ENCODE measurements around the gene TMA7B.

TMA7B gene

DNA sequence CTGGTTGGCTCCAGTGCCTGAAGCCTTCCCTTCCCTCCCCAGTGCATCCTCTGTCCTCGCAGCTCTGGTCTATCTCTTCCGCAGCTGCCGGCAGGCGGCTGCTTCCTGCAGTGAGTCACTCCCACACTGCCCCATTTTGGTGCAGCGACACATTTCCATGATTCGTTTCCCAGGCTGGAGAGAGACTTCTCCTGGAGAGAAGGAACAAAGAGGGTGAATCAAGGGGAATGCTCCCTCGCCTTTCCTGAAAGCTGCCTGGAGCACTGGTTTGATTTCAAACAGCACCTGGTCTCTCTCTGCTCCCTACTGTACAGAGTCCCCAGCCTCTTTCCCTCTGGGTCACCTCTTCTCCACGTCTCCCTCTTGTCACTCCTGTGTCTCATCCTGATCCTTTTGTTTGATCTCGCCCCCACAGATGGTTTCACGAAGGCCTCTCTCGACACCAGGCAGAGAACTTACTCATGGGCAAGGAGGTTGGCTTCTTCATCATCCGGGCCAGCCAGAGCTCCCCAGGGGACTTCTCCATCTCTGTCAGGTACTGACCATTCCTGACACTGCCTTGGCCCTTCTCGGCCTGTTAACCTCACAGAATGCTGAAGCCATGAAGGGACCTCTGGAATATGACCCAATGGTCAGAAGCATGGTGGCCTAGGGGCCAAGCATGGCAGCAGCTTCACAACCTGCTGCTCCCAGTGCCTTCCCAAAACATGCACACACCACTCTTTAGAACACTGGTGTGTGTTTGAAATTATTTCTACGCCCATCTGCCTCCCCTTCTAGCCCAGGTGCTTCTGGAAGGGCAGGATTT lies at the start of gene TMA7B:
TMA7B (plus strand) TSS at position 758 of the 808 bp plus-strand sequence. CDS start 3,978 bp downstream, outside the sequence.
- H3K4me3 Mint-ChIP-seq: peak within 1 kb of the TSS; percentile 58 to 75
- peak; percentile 24 for ATAC-seq
- H3K27ac Mint-ChIP-seq: peak within 1 kb of the TSS; percentile 13 to 28
- H3K27me3 Mint-ChIP-seq: no peaks in the 10 kb centered on the region
- peaks cover 79% of the 10 kb centered on the region for H3K4me1 Mint-ChIP-seq
- H3K9me3 Mint-ChIP-seq: peaks cover 0 to 8% of the 10 kb centered on the region in 2 donors
- no peak for DNase-seq

GRCh38 chr22:39910876-39911613 lies 49.2 kb upstream of the TMA7B start:
- DNase-seq (no peak), ATAC-seq (no peak)
- Mint-ChIP-seq H3K9me3 (peaks cover 0 to 7% of the 10 kb centered on the region in 2 donors), H3K4me1 (peaks cover 88% of the 10 kb centered on the region), H3K27me3 (no peaks in the 10 kb centered on the region), H3K27ac (peak overlapping the region; percentile 97 to 99), H3K4me3 (peak overlapping the region; percentile 89 to 99)

- ATAC-seq (no peak), DNase-seq (no peak)
- no peaks in the 10 kb centered on the region for H3K27me3 Mint-ChIP-seq
- H3K9me3 Mint-ChIP-seq: peaks cover 0 to 7% of the 10 kb centered on the region in 2 donors
- peak overlapping the region; percentile 89 to 99 for H3K4me3 Mint-ChIP-seq
- H3K4me1 Mint-ChIP-seq: peaks cover 92% of the 10 kb centered on the region
- peak overlapping the region; percentile 94 to 97 for H3K27ac Mint-ChIP-seq
Measured at GRCh38 chr22:39913321-39913720, 46.9 kb upstream of the TMA7B start.

- no peaks in the 10 kb centered on the region for H3K27me3 Mint-ChIP-seq
- peaks cover 0 to 7% of the 10 kb centered on the region in 2 donors for H3K9me3 Mint-ChIP-seq
- H3K4me3 Mint-ChIP-seq: peak overlapping the region; percentile 89 to 99
- peak overlapping the region; percentile 2 to 78 for H3K27ac Mint-ChIP-seq
- DNase-seq: no peak
- no peak for ATAC-seq
- peaks cover 86% of the 10 kb centered on the region for H3K4me1 Mint-ChIP-seq
Measured at GRCh38 chr22:39913886-39914285, 46.3 kb upstream of the TMA7B start.

DNA sequence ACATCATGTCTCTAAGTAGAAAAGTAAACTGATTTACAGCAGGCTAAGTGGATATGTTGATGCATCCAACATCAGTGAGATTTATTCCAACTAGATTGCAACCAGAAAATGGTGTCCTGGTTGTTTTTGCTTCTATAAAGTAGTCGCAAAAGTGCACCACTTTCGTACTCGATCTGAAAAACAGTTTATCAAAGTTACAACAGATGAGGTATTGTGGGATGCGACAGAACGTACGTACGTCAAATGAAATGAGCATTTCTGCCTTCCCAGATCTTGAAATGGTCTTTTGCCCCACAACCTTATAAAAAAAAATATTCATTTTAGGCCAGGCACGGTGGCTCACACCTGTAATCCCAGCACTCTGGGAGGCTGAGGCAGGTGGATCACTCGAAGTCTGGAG lies 45.6 kb upstream of the TMA7B start:
- no peak for ATAC-seq
- Mint-ChIP-seq H3K27me3 (no peaks in the 10 kb centered on the region), H3K9me3 (peaks cover 0 to 7% of the 10 kb centered on the region in 2 donors), H3K4me1 (peaks cover 84% of the 10 kb centered on the region), H3K4me3 (peak overlapping the region; percentile 89 to 99), H3K27ac (peak overlapping the region; percentile 72 to 78)
- DNase-seq: no peak

DNA sequence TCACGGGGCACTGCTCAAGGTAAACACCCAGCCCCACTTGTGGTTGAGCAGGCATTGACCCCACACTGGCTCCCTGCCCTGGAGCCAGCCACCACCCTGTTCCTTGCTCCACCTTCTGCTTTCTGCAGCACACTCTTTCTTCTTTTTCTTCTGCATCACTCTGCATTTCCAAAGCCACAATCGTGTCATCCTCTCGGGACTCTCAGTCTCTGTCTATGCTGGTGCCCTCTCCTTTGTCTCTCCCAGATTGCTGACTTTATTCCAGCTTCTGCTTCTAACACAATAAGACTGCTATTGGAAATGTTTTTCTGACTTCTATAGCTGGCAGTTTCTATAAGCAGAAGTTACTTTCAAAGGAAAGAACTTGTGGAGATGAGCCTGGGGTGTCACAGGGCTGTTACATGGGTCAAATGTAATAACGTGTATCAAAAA lies 44.9 kb upstream of the TMA7B start:
- DNase-seq: no peak
- H3K4me1 Mint-ChIP-seq: peaks cover 84% of the 10 kb centered on the region
- peak overlapping the region; percentile 72 to 78 for H3K27ac Mint-ChIP-seq
- no peaks in the 10 kb centered on the region for H3K9me3 Mint-ChIP-seq
- peak overlapping the region; percentile 89 to 91 for H3K4me3 Mint-ChIP-seq
- no peaks in the 10 kb centered on the region for H3K27me3 Mint-ChIP-seq
- ATAC-seq: no peak

DNA sequence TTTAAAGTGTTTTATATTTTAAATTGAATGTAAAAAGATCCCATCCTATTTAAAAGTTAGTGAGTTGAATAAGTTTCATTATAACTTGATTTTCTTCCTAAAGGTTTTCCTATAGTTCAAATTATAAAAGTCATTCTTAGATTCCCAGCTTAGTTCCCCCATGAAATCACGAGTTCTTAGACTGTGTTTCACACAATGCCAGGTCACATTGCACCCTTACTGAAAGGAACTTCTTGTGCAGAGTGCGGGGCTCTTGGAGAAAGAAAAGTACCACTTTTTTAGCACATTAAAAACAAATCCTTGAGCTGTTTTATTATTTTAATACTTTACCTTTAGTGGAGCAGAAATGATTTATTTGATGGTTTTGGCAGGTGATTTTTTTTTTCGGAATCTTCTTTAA lies 43.7 kb upstream of the TMA7B start:
- Mint-ChIP-seq H3K27ac (peak overlapping the region; percentile 14 to 67), H3K9me3 (no peaks in the 10 kb centered on the region), H3K4me3 (peak overlapping the region; percentile 47 to 91), H3K27me3 (no peaks in the 10 kb centered on the region), H3K4me1 (peaks cover 84% of the 10 kb centered on the region)
- no peak for ATAC-seq
- no peak for DNase-seq

GRCh38 chr22:39917197-39917643 lies 43.0 kb upstream of the TMA7B start:
- Mint-ChIP-seq H3K4me3 (peak overlapping the region; percentile 80 to 91), H3K9me3 (no peaks in the 10 kb centered on the region), H3K27ac (peak overlapping the region; percentile 56 to 89), H3K4me1 (peaks cover 84% of the 10 kb centered on the region), H3K27me3 (no peaks in the 10 kb centered on the region)
- no peak for DNase-seq
- no peak for ATAC-seq

DNA sequence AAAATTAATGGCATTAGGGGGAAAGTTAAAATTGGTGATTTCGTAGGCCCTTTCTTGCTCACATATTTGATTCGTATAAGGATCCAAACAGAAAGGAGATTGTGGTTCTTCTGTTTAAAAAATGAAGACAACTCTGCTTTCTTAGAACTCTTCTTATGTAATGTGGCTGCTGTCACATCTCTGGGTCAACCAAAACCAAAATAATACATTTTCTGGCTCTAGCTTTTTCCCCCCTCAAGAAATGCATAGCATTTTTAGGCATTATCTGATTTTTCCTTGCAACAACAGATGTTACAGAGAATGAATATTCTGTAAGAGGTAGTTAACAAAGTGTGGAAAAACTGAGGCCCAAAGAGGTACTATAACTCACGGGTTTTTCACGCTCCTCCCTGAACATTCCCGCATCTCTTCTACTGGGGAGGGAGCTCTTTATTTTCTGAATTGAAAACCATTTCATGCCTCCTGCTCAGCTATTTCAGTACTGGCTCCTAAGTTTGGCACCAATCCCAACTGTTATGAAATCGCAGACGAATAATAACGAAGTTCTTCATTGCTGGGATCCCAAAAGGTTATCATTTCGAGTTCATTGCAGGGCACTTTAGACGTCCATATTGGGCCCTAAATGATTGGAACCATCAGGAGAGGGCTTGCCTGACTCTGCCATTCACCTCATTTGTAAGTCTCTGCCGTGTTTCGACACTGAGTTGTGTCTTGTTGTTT lies 42.3 kb upstream of the TMA7B start:
- ATAC-seq: no peak
- Mint-ChIP-seq H3K27ac (peak overlapping the region; percentile 90 to 93), H3K4me3 (peak overlapping the region; percentile 80 to 91), H3K27me3 (no peaks in the 10 kb centered on the region), H3K4me1 (peaks cover 84% of the 10 kb centered on the region), H3K9me3 (no peaks in the 10 kb centered on the region)
- DNase-seq: no peak

GRCh38 chr22:39920134-39920743 lies 40.0 kb upstream of the TMA7B start:
- Mint-ChIP-seq H3K27ac (peak overlapping the region; percentile 91 to 96), H3K9me3 (no peaks in the 10 kb centered on the region), H3K4me3 (peak overlapping the region; percentile 79 to 91), H3K27me3 (no peaks in the 10 kb centered on the region), H3K4me1 (peaks cover 84% of the 10 kb centered on the region)
- peak; percentile 84 for ATAC-seq
- DNase-seq: peak; percentile 69 to 73

DNA sequence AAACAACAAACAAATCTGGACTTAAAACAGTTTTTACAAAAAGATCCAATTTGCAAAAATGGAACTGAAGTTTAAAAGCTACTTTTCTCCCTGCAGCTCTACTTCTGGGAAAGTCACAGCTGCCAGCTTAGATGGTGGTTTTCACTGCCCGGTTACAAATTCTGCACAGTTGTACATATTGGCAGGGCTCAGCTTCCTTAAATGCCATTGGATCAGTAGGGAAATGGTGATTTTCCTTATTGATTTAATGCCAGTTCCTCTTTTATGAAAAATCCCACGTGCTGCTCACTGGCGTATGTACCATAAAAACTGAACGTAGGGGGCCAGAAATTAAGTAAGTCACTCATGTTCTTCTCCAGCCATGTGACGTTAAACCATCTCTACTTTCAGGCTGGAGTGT lies 36.5 kb upstream of the TMA7B start:
- no peak overlapping the region for H3K4me3 Mint-ChIP-seq
- ATAC-seq (no peak), DNase-seq (no peak)
- peak overlapping the region in 1 of 2 donors; percentile 79 for H3K27ac Mint-ChIP-seq
- peaks cover 82% of the 10 kb centered on the region for H3K4me1 Mint-ChIP-seq
- H3K27me3 Mint-ChIP-seq: no peaks in the 10 kb centered on the region
- no peaks in the 10 kb centered on the region for H3K9me3 Mint-ChIP-seq

DNA sequence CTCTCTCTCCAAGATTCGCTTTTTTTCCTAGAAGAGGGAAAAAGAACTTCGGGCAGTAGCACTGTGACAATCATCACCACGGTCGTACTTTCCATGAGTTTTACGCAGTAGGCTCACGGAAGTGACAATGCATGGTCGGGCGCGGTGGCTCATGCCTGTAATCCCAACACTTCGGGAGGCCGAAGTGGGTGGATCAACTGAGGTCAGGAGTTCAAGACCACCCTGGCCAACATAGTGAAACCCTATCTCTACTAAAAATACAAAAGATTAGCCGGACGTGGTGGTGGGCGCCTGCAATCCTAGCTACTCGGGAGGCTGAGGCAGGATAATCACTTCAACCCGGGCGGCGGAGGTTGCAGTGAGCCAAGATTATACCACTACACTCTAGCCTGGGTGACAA lies 35.9 kb upstream of the TMA7B start:
- H3K27ac Mint-ChIP-seq: peak overlapping the region; percentile 38 to 79
- no peaks in the 10 kb centered on the region for H3K27me3 Mint-ChIP-seq
- H3K4me3 Mint-ChIP-seq: no peak overlapping the region
- DNase-seq: no peak
- H3K9me3 Mint-ChIP-seq: no peaks in the 10 kb centered on the region
- H3K4me1 Mint-ChIP-seq: peaks cover 81% of the 10 kb centered on the region
- no peak for ATAC-seq

DNA sequence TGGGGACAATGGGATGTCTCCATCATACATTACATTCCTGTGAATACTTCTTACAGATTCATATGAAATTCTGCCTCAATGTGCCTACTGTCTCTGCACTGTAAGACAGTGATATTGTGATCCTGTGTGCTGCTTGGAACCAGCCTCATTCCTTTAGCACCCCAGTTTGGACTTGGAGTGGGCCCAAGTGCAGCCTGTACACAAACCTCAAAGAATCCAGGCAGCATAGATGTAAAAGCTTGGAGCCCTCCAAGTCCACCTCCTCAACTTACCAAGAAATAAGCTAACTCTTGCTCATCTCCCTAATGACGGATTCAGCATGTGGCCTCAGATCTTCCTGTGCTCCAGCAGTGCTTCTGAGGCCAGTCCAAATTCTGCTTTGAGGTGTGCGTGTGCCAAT lies 34.9 kb upstream of the TMA7B start:
- DNase-seq (no peak), ATAC-seq (no peak)
- no peak overlapping the region for H3K4me3 Mint-ChIP-seq
- peak overlapping the region in 1 of 2 donors; percentile 72 for H3K27ac Mint-ChIP-seq
- no peaks in the 10 kb centered on the region for H3K9me3 Mint-ChIP-seq
- H3K27me3 Mint-ChIP-seq: no peaks in the 10 kb centered on the region
- peaks cover 71% of the 10 kb centered on the region for H3K4me1 Mint-ChIP-seq

- ATAC-seq (peak; percentile 12), DNase-seq (no peak)
- Mint-ChIP-seq H3K4me3 (no peak overlapping the region), H3K4me1 (peaks cover 63% of the 10 kb centered on the region), H3K9me3 (no peaks in the 10 kb centered on the region), H3K27ac (peak overlapping the region in 1 of 2 donors; percentile 75), H3K27me3 (no peaks in the 10 kb centered on the region)
Measured at GRCh38 chr22:39925909-39926679, 34.1 kb upstream of the TMA7B start.

Data from stimulated activated naive CD8-positive, alpha-beta T cell treated with anti-CD3 and anti-CD28 coated beads, Interleukin-15, amount 100 ng/mL, for 72 hours (primary cell).